Ishikawa (cell line): ENCODE measurements around the gene STPG1.

Experiments used
- CEBPB ChIP-seq: IDR thresholded peaks from 2 replicates; pipeline ENCODE4 v1.6.1; 2012
- CREB1 ChIP-seq: IDR thresholded peaks from 2 replicates; pipeline ENCODE4 v1.6.1; 2012; ENCODE audit warnings: low read depth
- EP300 ChIP-seq: IDR thresholded peaks from 2 replicates; pipeline ENCODE4 v1.6.1; 2012; ENCODE audit warnings: borderline replicate concordance
- FOXM1 ChIP-seq: IDR thresholded peaks from 2 replicates; pipeline ENCODE4 v1.6.1; 2012; ENCODE audit warnings: low read depth, borderline replicate concordance
- MAX ChIP-seq: IDR thresholded peaks from 2 replicates; pipeline ENCODE4 v1.6.1; 2012
- RAD21 ChIP-seq: IDR thresholded peaks from 2 replicates; pipeline ENCODE4 v1.6.1; 2012; ENCODE audit warnings: low read depth
- REST ChIP-seq: IDR thresholded peaks from 2 replicates; pipeline ENCODE4 v1.6.1; 2012; ENCODE audit warnings: low read depth, mild to moderate bottlenecking
- TAF1 ChIP-seq: IDR thresholded peaks from 2 replicates; pipeline ENCODE4 v1.6.1; 2012; ENCODE audit warnings: low read depth, mild to moderate bottlenecking
- YY1 ChIP-seq: IDR thresholded peaks from 2 replicates; pipeline ENCODE4 v1.6.1; 2012; ENCODE audit warnings: low read depth
- ZBTB7A ChIP-seq: IDR thresholded peaks from 2 replicates; pipeline ENCODE4 v1.6.1; 2012; ENCODE audit warnings: low read depth

GRCh38 chr1:24318615-24319311 lies 94.8 kb downstream of the STPG1 start:
- TF ChIP-seq FOXM1 (no peak), RAD21 (no peak), EP300 (no peak), MAX (no peak), TAF1 (no peak), ZBTB7A (no peak), YY1 (no peak), CREB1 (no peak), CEBPB (no peak), REST (no peak)
